GM12891 (cell line): ENCODE data around the gene HABP2.

ENCODE experiments used
- PAX5 ChIP-seq: IDR thresholded peaks from 2 replicates; pipeline ENCODE4 v1.6.1; 2011; ENCODE audit warnings: low read length, moderate library complexity, mild to moderate bottlenecking; ENCODE audit not compliant: insufficient read depth, severe bottlenecking
- POLR2A ChIP-seq: IDR thresholded peaks from 2 replicates; pipeline ENCODE4 v1.6.1; 2011; ENCODE audit warnings: low read depth, low read length, control low read depth
- POLR2AphosphoS5 ChIP-seq: IDR thresholded peaks from 2 replicates; pipeline ENCODE4 v1.6.1; 2011; ENCODE audit warnings: low read depth, low read length, control low read depth
- POU2F2 ChIP-seq: IDR thresholded peaks from 2 replicates; pipeline ENCODE4 v1.6.1; 2011; ENCODE audit warnings: low read depth, mild to moderate bottlenecking, control low read depth, low read length, moderate library complexity
- SPI1 ChIP-seq: IDR thresholded peaks from 2 replicates; pipeline ENCODE4 v1.6.1; 2011; ENCODE audit warnings: low read depth, low read length, control low read depth
- TAF1 ChIP-seq: IDR thresholded peaks from 2 replicates; pipeline ENCODE4 v1.6.1; 2011; ENCODE audit warnings: low read depth, low read length, control low read depth

DNA sequence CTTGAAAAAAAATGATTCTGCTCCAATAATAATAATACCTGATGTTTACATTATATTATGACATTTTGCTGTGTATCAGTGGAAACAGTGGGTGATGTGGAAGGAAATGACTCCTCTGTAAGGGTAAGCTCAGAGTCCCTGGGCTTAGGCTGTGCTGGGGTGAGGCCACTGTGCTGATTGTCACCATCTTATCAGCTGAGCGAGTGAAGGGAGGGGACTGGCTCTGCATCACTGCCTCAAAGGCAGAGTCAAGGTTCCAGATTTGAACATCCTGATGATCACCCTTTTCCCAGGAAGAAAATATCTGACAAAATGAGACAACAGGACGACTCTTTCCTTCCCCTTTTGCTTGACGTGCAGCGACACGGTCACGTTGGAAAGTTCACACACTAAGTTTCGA, 24.0 kb upstream of the HABP2 start:
- TF ChIP-seq POLR2AphosphoS5 (no peak), PAX5 (no peak), POLR2A (no peak), TAF1 (no peak), SPI1 (no peak), POU2F2 (no peak)
